T-helper 2 cell treated with Interferon-gamma antibody and Interleukin-4, amounts not matched to agents 100 ng/mL and 5 ng/mL, for 36 hours (primary cell): Measurements from ENCODE around the gene MOCS3. TPM values are rescaled to one million over a fixed set of nuclear protein-coding genes. Genes with fewer than 3 reads are reported as not detected.
"Not testable (repeated sequence)": the region's sequence is repeated elsewhere in the genome, so short reads cannot be mapped to it uniquely, and the experiment has no call there.

Source experiments
- intact Hi-C: fragments of 100-400 bp; cut with micrococcal nuclease; formaldehyde crosslinking; loops from one replicate; pipeline ENCODE4 v1.15.1; 2023
- total RNA-seq: library from RNA; stranded (reverse); gene quantifications from 2 replicates; pipeline ENCODE4 v1.2.3, GENCODE V29; 2022

MOCS3 gene
- total RNA-seq, 1 donor from 2014 or later: 4.6 TPM

GRCh38 chr20:50931306-50932015, 27.2 kb upstream of the MOCS3 start, which contains the start of gene ADNP:
Gene ADNP, minus strand, starts transcription at chr20:50931437. Its CDS starts 27,441 bp downstream, at chr20:50903996.
- intact Hi-C loops: loop anchor here (1.0 to 5.0 kb wide), 3 partner anchors 27 to 471 kb away; partner anchors contain the start of genes DPM1, MOCS3 and PARD6B

- intact Hi-C loops: loop anchor here (5.0 kb wide), 1 partner anchor 470 kb away; no protein-coding TSS in a partner anchor
Observed at GRCh38 chr20:50932016-50932485, 26.6 kb upstream of the MOCS3 start.

- intact Hi-C loops: loop anchor here (5.0 kb wide), 1 partner anchor 470 kb away; no protein-coding TSS in a partner anchor
Observed at GRCh38 chr20:50932691-50933280, 25.8 kb upstream of the MOCS3 start.

GRCh38 chr20:50933589-50933988, 25.0 kb upstream of the MOCS3 start:
- intact Hi-C loops: loop anchor here (5.0 kb wide), 1 partner anchor 469 kb away; no protein-coding TSS in a partner anchor

- intact Hi-C loops: no loop called here
Observed at GRCh38 chr20:50943069-50943468, 15.5 kb upstream of the MOCS3 start.

GRCh38 chr20:50948132-50948785, 10.4 kb upstream of the MOCS3 start:
- intact Hi-C loops: no loop called here

GRCh38 chr20:50953196-50953595, 5.4 kb upstream of the MOCS3 start:
- intact Hi-C loops: loop anchor here (10.0 kb wide), 1 partner anchor 438 kb away; the partner anchor contains the start of gene PTPN1

- intact Hi-C loops: loop anchor here (10.0 kb wide), 1 partner anchor 439 kb away; the partner anchor contains the start of gene PTPN1
Observed at GRCh38 chr20:50953821-50954220, 4.8 kb upstream of the MOCS3 start.

GRCh38 chr20:50957276-50957675, 1.3 kb upstream of the MOCS3 start:
- intact Hi-C loops: loop anchor here (2.0 to 10.0 kb wide), 2 partner anchors 138 to 442 kb away; partner anchors contain the start of gene PTPN1

- intact Hi-C loops: loop anchor here (1.0 to 10.0 kb wide), 4 partner anchors 27 to 443 kb away; partner anchors contain the start of genes ADNP, PARD6B and PTPN1
Observed at GRCh38 chr20:50957798-50958614, 612 bp upstream of the MOCS3 start, which contains the start of gene DPM1. Gene DPM1, minus strand, starts transcription at chr20:50958532. Its CDS starts 9 bp downstream, at chr20:50958523.

GRCh38 chr20:50959543-50960126, 1.0 kb downstream of the MOCS3 start:
- intact Hi-C loops: loop anchor here (10.0 kb wide), 1 partner anchor 445 kb away; the partner anchor contains the start of gene PTPN1

GRCh38 chr20:50967586-50967985, 9.0 kb downstream of the MOCS3 start:
- intact Hi-C loops: no loop called here

- intact Hi-C loops: no loop called here
Observed at GRCh38 chr20:50968289-50968688, 9.7 kb downstream of the MOCS3 start.

GRCh38 chr20:50969435-50969834, 10.8 kb downstream of the MOCS3 start:
- intact Hi-C loops: no loop called here

- intact Hi-C loops: no loop called here
Observed at GRCh38 chr20:50969912-50970311, 11.3 kb downstream of the MOCS3 start.

- intact Hi-C loops: no loop called here
Observed at GRCh38 chr20:50975701-50976330, 17.2 kb downstream of the MOCS3 start.

- intact Hi-C loops: no loop called here
Observed at GRCh38 chr20:50977066-50978021, 18.7 kb downstream of the MOCS3 start.

- intact Hi-C loops: not testable (repeated sequence)
Observed at GRCh38 chr20:50978533-50978932, 19.9 kb downstream of the MOCS3 start.
